Thyroid gland (tissue), 4 donors: ENCODE measurements around the gene TBXAS1. TPM values are rescaled to one million over a fixed set of nuclear protein-coding genes. Genes with fewer than 3 reads are reported as not detected.

Source experiments
- DNase-seq, 2 donors: peaks; one replicate each; pipeline ENCODE4 v3.0.0-alpha.2; 2019
- H3K27ac ChIP-seq, 3 donors: fragments of 200-600 bp; sonication (generic); 1 replicate in 2 of 3; 2 replicates in 1 of 3; pipeline ENCODE4 v1.5.1; 2016 to 2019; ENCODE audit warnings: mild to moderate bottlenecking in 1 of 3, moderate library complexity in 1 of 3
- H3K27me3 ChIP-seq: fragments of 200-600 bp; sonication (generic); one replicate; pipeline ENCODE4 v1.5.1; 2019
- H3K36me3 ChIP-seq, 2 donors: fragments of 200-600 bp; sonication (generic); one replicate each; pipeline ENCODE4 v1.5.1; 2016 to 2019
- H3K4me1 ChIP-seq, 2 donors: fragments of 200-600 bp; sonication (generic); one replicate each; pipeline ENCODE4 v1.5.1; 2017 to 2019
- H3K4me3 ChIP-seq, 3 donors: fragments of 200-600 bp; sonication (generic); replicated peaks in 1 of 3; 1 replicate in 2 of 3; 2 replicates in 1 of 3; pipeline ENCODE4 v1.5.1; 2016; ENCODE audit warnings: mild to moderate bottlenecking in 1 of 3
- H3K9me3 ChIP-seq: fragments of 200-600 bp; sonication (generic); one replicate; pipeline ENCODE4 v1.5.1; 2017
- CTCF ChIP-seq, 6 experiments: fragments of 200-600 bp in 3 of 6; fragments of 450-650 bp in 3 of 6; sonication (generic) in 3 of 6; IDR thresholded peaks; one replicate each; pipeline ENCODE4 v1.5.1; 2016 to 2019; ENCODE audit warnings: antibody characterized with exemption in 6 of 6, mild to moderate bottlenecking in 2 of 6, inconsistent platforms in 1 of 6, moderate library complexity in 1 of 6
- POLR2A ChIP-seq, 2 donors: fragments of 450-650 bp; IDR thresholded peaks; one replicate each; pipeline ENCODE4 v1.6.1; 2017; ENCODE audit warnings: antibody characterized with exemption in 2 of 2, mild to moderate bottlenecking in 2 of 2, moderate library complexity in 1 of 2
- WGBS, 2 donors: methylation state at CpG; one replicate each; pipeline ENCODE4 v1.1.5; 2017; 5-methylcytosine and 5-hydroxymethylcytosine counted together
- intact Hi-C: fragments of 100-400 bp; cut with DNase I; formaldehyde crosslinking; loops from one replicate; pipeline ENCODE4 v1.15.1; 2023
- total RNA-seq, 4 donors: library from RNA; depleted of rRNA; stranded (reverse); fragments of >200 nt; gene quantifications; one replicate each; pipeline ENCODE4 v1.2.3, GENCODE V29; 2016

TBXAS1 gene
- total RNA-seq, 4 donors from 2014 or later, result 5.1 to 13.2 (median 8.7) TPM

GRCh38 chr7:139854124-139854511, 25.1 kb downstream of the TBXAS1 start:
- no peak for TF ChIP-seq CTCF (IDR thresholded peaks at IDR 0.05)
- no peak for TF ChIP-seq POLR2A (IDR thresholded peaks at IDR 0.05)
- Histone ChIP-seq H3K9me3 (no peaks in the 10 kb centered on the region), H3K36me3 (no peaks in the 10 kb centered on the region), H3K4me3 (no peak overlapping the region), H3K27ac (no peak overlapping the region), H3K27me3 (no peaks in the 10 kb centered on the region), H3K4me1 (no peaks in the 10 kb centered on the region)
- DNase-seq, result no peak
- WGBS, 2 donors, result 65 to 86% methylated on average over 5 of the region's 5 CpGs
- intact Hi-C loops, result no loop called here

- Histone ChIP-seq H3K27me3 (no peaks in the 10 kb centered on the region), H3K36me3 (no peaks in the 10 kb centered on the region), H3K9me3 (no peaks in the 10 kb centered on the region), H3K4me1 (no peaks in the 10 kb centered on the region), H3K4me3 (no peak overlapping the region), H3K27ac (no peak overlapping the region)
- intact Hi-C loops, result no loop called here
- no peak for DNase-seq
- no peak for TF ChIP-seq POLR2A (IDR thresholded peaks at IDR 0.05)
- TF ChIP-seq CTCF (IDR thresholded peaks at IDR 0.05), result no peak
- WGBS, 2 donors, result 86 to 87% methylated on average over 4 of the region's 4 CpGs
These were observed 25.9 kb downstream of the TBXAS1 start for GRCh38 chr7:139854803-139855497.

GRCh38 chr7:139855498-139856270, 26.6 kb downstream of the TBXAS1 start:
- TF ChIP-seq CTCF (IDR thresholded peaks at IDR 0.05) (no peak), POLR2A (IDR thresholded peaks at IDR 0.05) (no peak)
- no peaks in the 10 kb centered on the region for H3K4me1 ChIP-seq

GRCh38 chr7:139857791-139858190, 28.7 kb downstream of the TBXAS1 start:
- 93 to 97% methylated on average over 3 of the region's 3 CpGs for WGBS, 2 donors

More at GRCh38 chr7:139855498-139856270, 26.6 kb downstream of the TBXAS1 start:
- Histone ChIP-seq H3K4me3 (no peak overlapping the region), H3K27ac (no peak overlapping the region), H3K27me3 (no peaks in the 10 kb centered on the region), H3K9me3 (no peaks in the 10 kb centered on the region), H3K36me3 (no peaks in the 10 kb centered on the region)
- intact Hi-C loops, result no loop called here
- no peak for DNase-seq
- WGBS, 2 donors, result 79 to 81% methylated on average over 9 of the region's 9 CpGs

More at GRCh38 chr7:139857791-139858190, 28.7 kb downstream of the TBXAS1 start:
- DNase-seq, result no peak
- intact Hi-C loops, result no loop called here
- Histone ChIP-seq H3K36me3 (no peaks in the 10 kb centered on the region), H3K4me1 (no peaks in the 10 kb centered on the region), H3K4me3 (no peak overlapping the region), H3K27me3 (no peaks in the 10 kb centered on the region), H3K9me3 (no peaks in the 10 kb centered on the region), H3K27ac (no peak overlapping the region)
- TF ChIP-seq POLR2A (IDR thresholded peaks at IDR 0.05) (no peak), CTCF (IDR thresholded peaks at IDR 0.05) (no peak)
